ENCODE measurements around the gene ADAMTSL1.

DNA sequence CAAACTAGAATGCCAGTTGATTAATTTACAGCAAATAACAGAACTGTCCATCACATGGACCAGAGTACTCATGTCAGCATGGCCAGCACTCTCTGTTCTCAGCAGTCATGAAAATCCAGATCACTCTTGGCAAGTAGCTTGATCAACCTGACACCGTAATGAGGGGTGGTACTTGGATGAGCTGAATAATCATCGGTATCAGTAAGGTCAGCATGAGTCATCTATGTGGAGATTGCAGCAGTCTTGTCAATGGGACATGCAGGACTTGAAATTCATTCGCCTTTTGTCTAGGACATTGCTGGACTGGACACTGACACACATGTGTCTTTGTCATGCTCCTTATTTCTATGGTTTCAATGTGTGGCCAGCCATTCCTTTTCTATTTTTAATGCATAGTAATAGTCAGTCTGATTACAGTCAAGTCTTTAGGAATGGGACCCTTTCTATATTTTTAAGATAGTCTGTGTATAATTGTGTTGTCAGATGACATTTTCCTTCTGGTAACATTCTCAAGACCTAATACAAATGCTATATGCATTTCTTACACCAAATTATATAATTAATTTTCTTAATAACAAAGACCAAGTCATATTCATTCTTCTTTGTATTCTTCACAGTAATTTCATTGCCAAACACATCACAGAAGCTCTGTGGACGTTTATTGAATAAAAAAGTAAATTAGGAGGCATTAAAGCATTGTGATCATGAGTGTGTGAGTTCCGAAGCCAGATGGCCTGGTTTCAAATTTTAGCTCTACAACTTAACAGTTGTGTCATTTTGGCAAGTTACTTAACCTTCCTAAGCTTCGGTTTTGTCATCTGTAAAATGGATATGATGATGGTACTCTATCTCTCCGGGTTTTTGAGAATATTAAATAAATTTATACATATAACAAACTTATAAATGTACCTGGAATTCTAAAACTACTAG is 57.4 kb downstream of the ADAMTSL1 start:
- TF ChIP-seq EP300 (IDR thresholded peaks at IDR 0.05) (no peak), CTCF (IDR thresholded peaks at IDR 0.05) (no peak), POLR2AphosphoS5 (IDR thresholded peaks at IDR 0.05) (no peak)

All from stomach (tissue), 4 donors.